ENCODE measurements around the gene USP38. TPM values are rescaled to one million over a fixed set of nuclear protein-coding genes. Genes with fewer than 3 reads are reported as not detected.

USP38 gene
- total and polyA plus RNA-seq, 10 donors = 4.2 to 37.3 (median 25.1) TPM

- Histone ChIP-seq H3K27ac (peak overlapping the region in 5 of 8 donors; percentile 23 to 98 (median 55)), H3K27me3 (replicated peaks in 1 of 7) (no peaks in the 10 kb centered on the region), H3K36me3 (peaks cover 0 to 51% (median 30%) of the 10 kb centered on the region in 6 donors), H3K9me3 (no peaks in the 10 kb centered on the region), H3K4me1 (peaks cover 24 to 86% (median 57%) of the 10 kb centered on the region in 6 donors), H3K4me3 (peak overlapping the region in 5 of 8 donors; percentile 59 to 92 (median 86))
- DNase-seq = no peak
- WGBS, 5 donors = 14 to 33% (median 25%) methylated on average over 4 of the region's 4 CpGs
- TF ChIP-seq POLR2A (IDR thresholded peaks at IDR 0.05) = no peak
- TF ChIP-seq CTCF (IDR thresholded peaks at IDR 0.05 in 8 of 11, conservative IDR thresholded peaks at IDR 0.05 in 3 of 11) = no peak
- no peak for TF ChIP-seq POLR2AphosphoS5 (IDR thresholded peaks at IDR 0.05)
- intact Hi-C loops (cut with DNase I; ENCODE audit: low total_unique reads) = loop anchor here (10.0 kb wide), 2 partner anchors 145 to 1965 kb away; partner anchors contain the start of genes GAB1 and ZNF330
These were observed 4.8 kb downstream of the USP38 start for GRCh38 chr4:143189528-143189927.

GRCh38 chr4:143195581-143195980, 10.9 kb downstream of the USP38 start:
- intact Hi-C loops (cut with DNase I; ENCODE audit: low total_unique reads) = no loop called here
- H3K27ac ChIP-seq = no peak overlapping the region
- peaks cover 8 to 100% (median 80%) of the 10 kb centered on the region in 6 donors for H3K36me3 ChIP-seq
- H3K27me3 ChIP-seq (replicated peaks in 1 of 7) = no peaks in the 10 kb centered on the region
- no peak for DNase-seq
- peaks cover 0 to 44% (median 11%) of the 10 kb centered on the region in 6 donors for H3K4me1 ChIP-seq
- no peaks in the 10 kb centered on the region for H3K9me3 ChIP-seq
- no peak overlapping the region for H3K4me3 ChIP-seq
- TF ChIP-seq POLR2AphosphoS5 (IDR thresholded peaks at IDR 0.05) (no peak), POLR2A (IDR thresholded peaks at IDR 0.05) (no peak), CTCF (IDR thresholded peaks at IDR 0.05 in 8 of 11, conservative IDR thresholded peaks at IDR 0.05 in 3 of 11) (no peak)

GRCh38 chr4:143196323-143196722, 11.6 kb downstream of the USP38 start:
- Histone ChIP-seq H3K9me3 (no peaks in the 10 kb centered on the region), H3K27ac (no peak overlapping the region), H3K27me3 (replicated peaks in 1 of 7) (no peaks in the 10 kb centered on the region), H3K4me1 (peaks cover 0 to 37% (median 7%) of the 10 kb centered on the region in 6 donors), H3K36me3 (peaks cover 8 to 100% (median 83%) of the 10 kb centered on the region in 6 donors), H3K4me3 (no peak overlapping the region)
- WGBS, 5 donors = 89 to 96% (median 91%) methylated on average over 2 of the region's 2 CpGs
- TF ChIP-seq CTCF (IDR thresholded peaks at IDR 0.05 in 8 of 11, conservative IDR thresholded peaks at IDR 0.05 in 3 of 11) (no peak), POLR2AphosphoS5 (IDR thresholded peaks at IDR 0.05) (no peak), POLR2A (IDR thresholded peaks at IDR 0.05) (no peak)
- intact Hi-C loops (cut with DNase I; ENCODE audit: low total_unique reads) = no loop called here
- no peak for DNase-seq

GRCh38 chr4:143199503-143199902, 14.8 kb downstream of the USP38 start:
- H3K27ac ChIP-seq = no peak overlapping the region
- no peak overlapping the region for H3K4me3 ChIP-seq
- H3K27me3 ChIP-seq (replicated peaks in 1 of 7) = no peaks in the 10 kb centered on the region
- peaks cover 8 to 100% (median 76%) of the 10 kb centered on the region in 6 donors for H3K36me3 ChIP-seq
- no peak for DNase-seq
- WGBS, 5 donors = 80 to 90% (median 85%) methylated on average over 2 of the region's 2 CpGs
- H3K9me3 ChIP-seq = no peaks in the 10 kb centered on the region
- TF ChIP-seq CTCF (IDR thresholded peaks at IDR 0.05 in 8 of 11, conservative IDR thresholded peaks at IDR 0.05 in 3 of 11) (no peak), POLR2AphosphoS5 (IDR thresholded peaks at IDR 0.05) (no peak), POLR2A (IDR thresholded peaks at IDR 0.05) (no peak)
- intact Hi-C loops (cut with DNase I; ENCODE audit: low total_unique reads) = no loop called here
- H3K4me1 ChIP-seq = peaks cover 0 to 12% (median 0%) of the 10 kb centered on the region in 6 donors
